ENCODE measurements around the gene DRD1.
"Not testable (repeated sequence)": the region's sequence is repeated elsewhere in the genome, so short reads cannot be mapped to it uniquely, and the experiment has no call there.

DRD1 gene

DNA sequence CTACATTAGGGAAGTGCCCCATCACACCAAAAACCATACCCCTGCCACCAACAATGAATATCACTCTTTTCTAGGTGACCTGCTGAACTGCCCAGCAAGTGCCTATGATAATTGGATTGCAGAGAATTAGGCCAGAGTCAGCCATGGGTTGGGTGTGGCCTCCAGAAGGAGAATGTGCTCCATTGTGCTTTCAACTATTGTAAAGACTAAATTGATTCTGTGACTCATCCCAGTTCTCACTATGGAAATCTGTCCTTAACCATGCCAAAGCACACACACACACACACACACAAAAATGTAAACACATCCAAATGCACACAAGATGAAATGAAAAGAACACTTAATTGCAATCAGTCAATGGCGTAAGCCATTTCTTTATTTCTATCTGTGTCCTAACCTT is 25.7 kb downstream of the DRD1 start:
- no peak for DNase-seq

- no peak for DNase-seq
Observed at GRCh38 chr5:175417384-175417783, 26.6 kb downstream of the DRD1 start.

GRCh38 chr5:175415303-175415702 is 28.7 kb downstream of the DRD1 start:
- no peak for DNase-seq

- DNase-seq: no peak
Observed at GRCh38 chr5:175410926-175411325, 33.1 kb downstream of the DRD1 start.

DNA sequence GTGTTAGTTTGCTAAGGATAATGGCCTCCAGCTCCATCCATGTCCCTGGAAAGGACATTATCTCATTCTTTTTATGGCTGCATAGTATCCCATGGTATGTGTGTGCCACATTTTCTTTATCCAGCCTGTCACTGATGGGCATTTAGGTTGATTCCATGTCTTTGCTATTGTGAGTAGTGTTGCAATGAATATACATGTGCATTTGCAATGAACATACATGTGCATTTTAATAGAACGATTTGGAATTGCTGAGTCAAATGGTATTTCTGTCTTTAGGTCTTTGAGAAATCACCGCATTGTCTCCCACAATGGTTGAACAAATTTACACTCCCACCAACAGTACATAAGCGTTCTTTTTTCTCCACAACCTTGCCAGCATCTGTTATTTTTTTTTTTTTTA is 37.7 kb downstream of the DRD1 start:
- DNase-seq: no peak

DNA sequence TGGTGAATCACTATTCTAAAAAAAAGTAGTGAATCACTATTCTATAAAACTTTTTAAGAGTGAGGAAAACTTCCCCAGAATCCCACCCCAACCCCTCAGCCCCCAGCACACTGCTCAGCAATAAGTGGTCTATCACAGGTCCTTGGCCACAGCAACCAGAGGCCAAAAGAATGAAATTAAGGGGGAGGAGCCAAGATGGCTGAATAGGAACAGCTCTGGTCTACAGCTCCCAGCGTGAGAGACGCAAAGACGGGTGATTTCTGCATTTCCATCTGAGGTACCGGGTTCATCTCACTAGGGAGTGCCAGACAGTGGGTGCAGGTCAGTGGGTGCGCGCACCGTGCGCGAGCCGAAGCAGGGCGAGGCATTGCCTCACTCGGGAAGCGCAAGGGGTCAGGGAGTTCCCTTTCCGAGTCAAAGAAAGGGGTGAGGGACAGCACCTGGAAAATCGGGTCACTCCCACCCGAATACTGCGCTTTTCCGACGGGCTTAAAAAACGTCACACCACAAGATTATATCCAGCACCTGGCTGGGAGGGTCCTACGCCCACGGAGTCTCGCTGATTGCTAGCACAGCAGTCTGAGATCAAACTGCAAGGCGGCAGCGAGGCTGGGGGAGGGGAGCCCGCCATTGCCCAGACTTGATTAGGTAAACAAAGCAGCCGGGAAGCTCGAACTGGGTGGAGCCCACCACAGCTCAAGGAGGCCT is 46.2 kb downstream of the DRD1 start:
- not testable (repeated sequence) for DNase-seq

DNA sequence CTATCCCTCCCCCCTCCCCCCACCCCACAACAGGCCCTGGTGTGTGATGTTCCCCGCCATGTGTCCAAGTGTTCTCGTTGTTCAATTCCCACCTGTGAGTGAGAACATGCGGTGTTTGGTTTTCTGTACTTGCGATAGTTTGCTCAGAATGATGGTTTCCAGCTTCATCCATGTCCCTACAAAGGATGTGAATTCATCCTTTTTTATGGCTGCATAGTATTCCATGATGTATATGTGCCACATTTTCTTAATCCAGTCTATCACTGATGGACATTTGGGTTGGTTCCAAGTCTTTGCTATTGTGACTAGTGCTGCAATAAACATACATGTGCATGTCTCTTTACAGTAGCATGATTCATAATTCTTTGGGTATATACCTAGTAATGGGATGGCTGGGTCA is 48.6 kb downstream of the DRD1 start:
- not testable (repeated sequence) for DNase-seq

GRCh38 chr5:175394601-175395000 is 49.4 kb downstream of the DRD1 start:
- DNase-seq: no peak

- DNase-seq: no peak
Observed at GRCh38 chr5:175393897-175394296, 50.1 kb downstream of the DRD1 start.

DNA sequence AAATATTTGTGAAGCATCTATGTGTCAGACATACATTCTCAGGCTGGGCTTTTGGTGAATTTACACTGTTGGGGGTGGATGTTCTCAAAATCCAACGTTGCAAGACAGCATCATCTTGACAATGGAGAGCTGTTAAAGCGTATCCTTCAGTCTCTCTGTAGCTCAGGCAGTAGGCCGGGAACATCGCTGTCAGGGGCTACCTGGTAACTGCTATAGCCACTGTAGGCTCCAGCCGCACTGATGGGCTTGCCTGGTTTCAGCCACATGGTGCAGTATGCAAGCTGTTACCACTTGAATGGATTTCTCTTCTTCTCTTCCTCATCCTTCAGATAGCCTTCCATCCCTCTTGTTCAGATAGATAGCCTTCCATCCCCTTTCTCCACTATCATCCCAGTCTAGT is 51.7 kb downstream of the DRD1 start:
- no peak for DNase-seq

DNA sequence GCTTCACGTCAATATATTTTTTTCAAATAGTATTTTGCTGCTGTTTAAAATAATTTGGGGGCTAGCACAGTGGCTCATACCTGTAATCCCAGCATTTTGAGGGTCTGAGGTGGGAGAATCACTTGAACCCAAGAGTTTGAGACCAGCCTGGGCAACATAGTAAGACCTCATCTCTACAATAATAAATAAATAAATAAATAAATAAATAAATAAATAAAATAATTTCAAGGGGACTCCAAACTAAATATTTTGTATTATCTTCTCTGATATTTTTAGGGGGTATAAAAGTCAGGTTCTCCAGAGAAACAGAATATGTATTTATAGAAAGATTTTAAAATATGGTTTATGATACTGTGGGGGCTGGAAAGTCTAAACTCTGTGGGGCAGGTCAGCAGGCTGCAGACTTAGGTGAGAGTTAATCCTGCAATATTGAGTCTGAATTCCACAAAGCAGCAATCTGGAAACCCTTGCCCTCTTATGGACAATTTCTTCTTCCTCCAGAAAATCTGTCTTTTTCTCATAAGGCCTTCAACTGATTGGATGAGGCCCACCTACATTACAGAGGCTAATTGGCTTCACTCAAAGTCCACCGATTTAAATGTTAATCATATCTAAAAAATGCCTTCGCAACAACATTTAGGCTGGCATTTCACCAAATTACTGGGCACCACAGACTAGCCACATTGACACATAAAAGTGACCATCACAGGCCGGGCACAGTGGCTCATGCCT is 53.5 kb downstream of the DRD1 start:
- DNase-seq: no peak
